GM12878 (cell line): ENCODE measurements around the gene FERMT3. TPM values are rescaled to one million over a fixed set of nuclear protein-coding genes. Genes with fewer than 3 reads are reported as not detected.

Source experiments
- ATAC-seq: fragments of 200-7000 bp; cut with Tn5 transposase; 3 replicates; pipeline ENCODE4 v1.9.1; 2020; ENCODE audit warnings: mild to moderate bottlenecking, moderate library complexity
- BruUV-seq: library from RNA; stranded (reverse); fragments of 400-500 nt; replicated peaks from 2 replicates; lab custom pipeline; 2021; lab: Mats Ljungman, UMichigan
- CTCF ChIA-PET: fragments of 300-600 bp; sonication (Branson Sonifier 250); formaldehyde crosslinking; extraction: SDS; loops from one replicate; lab custom pipeline; 2021; ENCODE audit warnings: inconsistent platforms; lab: Yijun Ruan, JAX
- POLR2A ChIA-PET: fragments of 350-600 bp; formaldehyde crosslinking; extraction: SDS; loops from one replicate; lab custom pipeline; 2021; ENCODE audit warnings: inconsistent platforms; lab: Charles Lee
- RAD21 ChIA-PET: fragments of 300-600 bp; sonication (Branson Sonifier 250); formaldehyde crosslinking; loops from one replicate; lab custom pipeline; 2023; ENCODE audit warnings: antibody characterized with exemption; ENCODE audit not compliant: unreplicated experiment; lab: Charles Lee
- SMC1A ChIA-PET: fragments of 300-600 bp; sonication (Branson Sonifier 250); formaldehyde crosslinking; loops from one replicate; lab custom pipeline; 2023; ENCODE audit not compliant: unreplicated experiment, uncharacterized antibody; lab: Charles Lee
- DNase-seq: peaks from one replicate; pipeline ENCODE4 v3.0.0-alpha.2; 2011; ENCODE audit warnings: low read depth, low spot score
- FAIRE-seq: peaks from 3 replicates; lab custom pipeline; 2011; peaks lifted over from hg19 to GRCh38; lab: Jason Lieb, UNC
- H2AFZ ChIP-seq: 2 replicates; pipeline ENCODE4 v1.6.0; 2011; ENCODE audit warnings: low read depth, low read length, control low read depth; ENCODE audit not compliant: control insufficient read depth
- H3K27ac ChIP-seq: 2 replicates; pipeline ENCODE4 v1.5.1; 2011; ENCODE audit warnings: control low read depth; ENCODE audit not compliant: control insufficient read depth, insufficient read depth
- H3K27me3 ChIP-seq, 2 experiments: replicated peaks in 1 of 2; 2 replicates each; pipeline versions ENCODE4 v1.6.0 to v1.6.1; 2011; ENCODE audit warnings: low read length in 1 of 2; ENCODE audit not compliant: control insufficient read depth in 2 of 2, insufficient read depth in 2 of 2
- H3K36me3 ChIP-seq, 2 experiments: 2 replicates each; pipeline ENCODE4 v1.5.1; 2011; ENCODE audit warnings: low read length in 1 of 2; ENCODE audit not compliant: control insufficient read depth in 2 of 2, insufficient read depth in 2 of 2
- H3K4me1 ChIP-seq: 2 replicates; pipeline ENCODE4 v1.6.1; 2011; ENCODE audit warnings: mild to moderate bottlenecking, low read length, moderate library complexity, mixed read lengths; ENCODE audit not compliant: control insufficient read depth, insufficient read depth
- H3K4me2 ChIP-seq: 2 replicates; pipeline ENCODE4 v1.6.0; 2011; ENCODE audit warnings: control low read depth; ENCODE audit not compliant: control insufficient read depth, insufficient read depth
- H3K4me3 ChIP-seq: fragments of 200-600 bp; sonication (generic); 2 replicates; pipeline ENCODE4 v1.5.1; 2016
- H3K79me2 ChIP-seq: 2 replicates; pipeline ENCODE4 v1.6.0; 2011; ENCODE audit warnings: low read length; ENCODE audit not compliant: control insufficient read depth, insufficient read depth
- H3K9ac ChIP-seq: 2 replicates; pipeline ENCODE4 v1.8.0; 2011; ENCODE audit warnings: low read length, control low read depth, mixed read lengths; ENCODE audit not compliant: control insufficient read depth, insufficient read depth
- H3K9me3 ChIP-seq: replicated peaks from 3 replicates; pipeline ENCODE4 v1.5.1; 2011; ENCODE audit warnings: mild to moderate bottlenecking, low read length; ENCODE audit not compliant: control insufficient read depth, insufficient read depth
- H4K20me1 ChIP-seq: 2 replicates; pipeline ENCODE4 v1.6.0; 2011; ENCODE audit not compliant: control insufficient read depth, insufficient read depth
- JUNB ChIP-seq: IDR thresholded peaks from 2 replicates; pipeline ENCODE4 v1.6.1; 2016; ENCODE audit warnings: antibody characterized with exemption, mild to moderate bottlenecking
- KLF5 ChIP-seq: fragments of 450-650 bp; IDR thresholded peaks from 2 replicates; pipeline ENCODE4 v1.6.1; 2014; ENCODE audit warnings: mild to moderate bottlenecking; ENCODE audit not compliant: partially characterized antibody
- MYB ChIP-seq: fragments of 150-350 bp; IDR thresholded peaks from 2 replicates; pipeline ENCODE4 v1.6.1; 2014; ENCODE audit warnings: mild to moderate bottlenecking, low read depth, low read length, borderline replicate concordance
- POU2F2 ChIP-seq: IDR thresholded peaks from 3 replicates; pipeline ENCODE4 v1.6.1; 2011; ENCODE audit warnings: low read depth, mild to moderate bottlenecking, low read length, borderline replicate concordance
- RAD21 ChIP-seq: IDR thresholded peaks from 2 replicates; pipeline ENCODE4 v1.6.1; 2011; ENCODE audit warnings: mild to moderate bottlenecking, low read depth, low read length, moderate library complexity; ENCODE audit not compliant: insufficient read depth
- RBBP5 ChIP-seq: fragments of 200-600 bp; sonication (generic); conservative IDR thresholded peaks from 2 replicates; pipeline ENCODE4 v1.6.1; 2016
- TCF3 ChIP-seq: IDR thresholded peaks from 2 replicates; pipeline ENCODE4 v1.6.1; 2012; ENCODE audit warnings: low read depth, mild to moderate bottlenecking, low read length, borderline replicate concordance; ENCODE audit not compliant: insufficient read depth
- USF2 ChIP-seq: IDR thresholded peaks from 2 replicates; pipeline ENCODE4 v1.6.1; 2011; ENCODE audit warnings: low read depth, low read length, improper control_type of control experiment, borderline replicate concordance
- WGBS: methylation state at CpG from one replicate; pipeline ENCODE4 v1.1.6; 2016; ENCODE audit warnings: low lambda C conversion rate; ENCODE audit not compliant: insufficient replicate concordance, insufficient coverage; ENCODE audit errors: missing lambda C conversion rate; 5-methylcytosine and 5-hydroxymethylcytosine counted together
- in situ Hi-C: fragments of 300-500 bp; cut with MboI; formaldehyde crosslinking; loops from 9 replicates; pipeline ENCODE4 v1.14.3; 2018; ENCODE audit warnings: mixed read lengths
- intact Hi-C: fragments of 100-400 bp; cut with micrococcal nuclease; formaldehyde crosslinking; loops from one replicate; pipeline ENCODE4 v1.14.2; 2022; ENCODE audit not compliant: unreplicated experiment
- polyA plus RNA-seq, 11 experiments: library from polyadenylated mRNA; depleted of rRNA in 4 of 11; unstranded in 6 of 11; stranded (reverse) in 5 of 11; fragments of >200 nt; fragmentation: Nextera tagmentation in 4 of 11; fragmentation: Illumina TruSeq in 1 of 11; extraction: Ambion mirVana in 4 of 11; extraction: Trizol in 1 of 11; gene quantifications; 1 replicate in 1 of 11; 2 replicates in 10 of 11; pipeline versions ENCODE4 v1.2.1 to v1.2.3, GENCODE V29; 2011 to 2016; ENCODE audit warnings: inconsistent platforms in 2 of 11, missing spikeins in 2 of 11, low read depth in 1 of 11
- total RNA-seq, 4 experiments: library from RNA; depleted of rRNA in 3 of 4; stranded (reverse); fragments of >200 nt in 3 of 4; fragmentation: Illumina TruSeq in 1 of 4; extraction: Trizol in 1 of 4; gene quantifications; 2 replicates each; pipeline versions ENCODE4 v1.2.1 to v1.2.3, GENCODE V29; 2013 to 2021
- TF ChIP-seq, protein P1 (sequence below): IDR thresholded peaks from 2 replicates; pipeline ENCODE4 v1.6.1; 2012; ENCODE audit warnings: mild to moderate bottlenecking, low read depth, low read length

Gene FERMT3
- total and polyA plus RNA-seq, 10 of the 15 experiments (the other 5 are each of a cell fraction or from before 2014, with no cell fraction given): 2.0 to 211 (median 114) TPM

- H2AFZ ChIP-seq: no peak overlapping the region
- no TSS peak for BruUV-seq
- ATAC-seq: no peak
- CTCF ChIA-PET: interaction anchor here (0.7 to 2.0 kb wide), 5 partner anchors 11 to 96 kb away, joined by 3 to 9 read pairs (median 4); no protein-coding TSS in a partner anchor
- no peaks in the 10 kb centered on the region for H3K27me3 ChIP-seq
- in situ Hi-C loops (no loop called here), intact Hi-C loops (no loop called here)
- no peak overlapping the region for H3K4me2 ChIP-seq
- no peak for TF ChIP-seq JUNB
- TF ChIP-seq USF2: no peak
- peaks cover 0 to 5% of the 10 kb centered on the region in 2 experiments; a peak in 2 of 4 replicates for H3K36me3 ChIP-seq
- no peaks in the 10 kb centered on the region for H4K20me1 ChIP-seq
- peaks cover 14% of the 10 kb centered on the region for H3K4me1 ChIP-seq
- FAIRE-seq: no peak
- no peak overlapping the region for H3K4me3 ChIP-seq
- H3K79me2 ChIP-seq: no peaks in the 10 kb centered on the region
- no peaks in the 10 kb centered on the region for H3K9me3 ChIP-seq
- RAD21 ChIA-PET: no interaction called here
- POLR2A ChIA-PET: interaction anchor here (1.0 kb wide), 1 partner anchor 13 kb away, joined by 3 read pairs; no protein-coding TSS in a partner anchor
- 81% methylated on average over 29 of the region's 29 CpGs for WGBS
- no peak overlapping the region for H3K9ac ChIP-seq
- DNase-seq: no peak
- H3K27ac ChIP-seq: no peak overlapping the region
- SMC1A ChIA-PET: no interaction called here
These were observed 56.8 kb downstream of the FERMT3 start for GRCh38 chr11:64263021-64263946.

- Histone ChIP-seq H3K9ac (no peak overlapping the region), H3K4me1 (peaks cover 20% of the 10 kb centered on the region), H3K27ac (no peak overlapping the region), H2AFZ (no peak overlapping the region), H3K9me3 (no peaks in the 10 kb centered on the region), H3K79me2 (peaks cover 4% of the 10 kb centered on the region), H3K36me3 (peaks cover 0 to 2% of the 10 kb centered on the region in 2 experiments; a peak in 2 of 4 replicates), H4K20me1 (no peaks in the 10 kb centered on the region), H3K4me3 (no peak overlapping the region), H3K4me2 (no peak overlapping the region), H3K27me3 (no peaks in the 10 kb centered on the region)
- intact Hi-C loops (no loop called here), in situ Hi-C loops (no loop called here)
- ATAC-seq (no peak), FAIRE-seq (no peak), DNase-seq (no peak)
- WGBS: 80% methylated on average over 8 of the region's 8 CpGs
- ChIA-PET CTCF (interaction anchor here (1.3 to 1.7 kb wide), 2 partner anchors 12 to 96 kb away, joined by 3 to 4 read pairs; no protein-coding TSS in a partner anchor), POLR2A (interaction anchor here (0.6 to 1.1 kb wide), 2 partner anchors 16 to 20 kb away, joined by 3 read pairs; no protein-coding TSS in a partner anchor), SMC1A (no interaction called here), RAD21 (no interaction called here)
- BruUV-seq: no TSS peak
- TF ChIP-seq RAD21: no peak
- TF ChIP-seq, protein P1, sequence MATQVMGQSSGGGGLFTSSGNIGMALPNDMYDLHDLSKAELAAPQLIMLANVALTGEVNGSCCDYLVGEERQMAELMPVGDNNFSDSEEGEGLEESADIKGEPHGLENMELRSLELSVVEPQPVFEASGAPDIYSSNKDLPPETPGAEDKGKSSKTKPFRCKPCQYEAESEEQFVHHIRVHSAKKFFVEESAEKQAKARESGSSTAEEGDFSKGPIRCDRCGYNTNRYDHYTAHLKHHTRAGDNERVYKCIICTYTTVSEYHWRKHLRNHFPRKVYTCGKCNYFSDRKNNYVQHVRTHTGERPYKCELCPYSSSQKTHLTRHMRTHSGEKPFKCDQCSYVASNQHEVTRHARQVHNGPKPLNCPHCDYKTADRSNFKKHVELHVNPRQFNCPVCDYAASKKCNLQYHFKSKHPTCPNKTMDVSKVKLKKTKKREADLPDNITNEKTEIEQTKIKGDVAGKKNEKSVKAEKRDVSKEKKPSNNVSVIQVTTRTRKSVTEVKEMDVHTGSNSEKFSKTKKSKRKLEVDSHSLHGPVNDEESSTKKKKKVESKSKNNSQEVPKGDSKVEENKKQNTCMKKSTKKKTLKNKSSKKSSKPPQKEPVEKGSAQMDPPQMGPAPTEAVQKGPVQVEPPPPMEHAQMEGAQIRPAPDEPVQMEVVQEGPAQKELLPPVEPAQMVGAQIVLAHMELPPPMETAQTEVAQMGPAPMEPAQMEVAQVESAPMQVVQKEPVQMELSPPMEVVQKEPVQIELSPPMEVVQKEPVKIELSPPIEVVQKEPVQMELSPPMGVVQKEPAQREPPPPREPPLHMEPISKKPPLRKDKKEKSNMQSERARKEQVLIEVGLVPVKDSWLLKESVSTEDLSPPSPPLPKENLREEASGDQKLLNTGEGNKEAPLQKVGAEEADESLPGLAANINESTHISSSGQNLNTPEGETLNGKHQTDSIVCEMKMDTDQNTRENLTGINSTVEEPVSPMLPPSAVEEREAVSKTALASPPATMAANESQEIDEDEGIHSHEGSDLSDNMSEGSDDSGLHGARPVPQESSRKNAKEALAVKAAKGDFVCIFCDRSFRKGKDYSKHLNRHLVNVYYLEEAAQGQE: no peak
- TF ChIP-seq MYB: no peak
- TF ChIP-seq POU2F2: no peak
- no peak for TF ChIP-seq KLF5
- no peak for TF ChIP-seq RBBP5
- TF ChIP-seq TCF3: no peak
These were observed 57.4 kb downstream of the FERMT3 start for GRCh38 chr11:64263947-64264317.
